ACC112 (cell line): ENCODE measurements around the gene ATP6V1B1.

ENCODE experiments used
- H2AFZ ChIP-seq: fragments of 200-600 bp; sonication (generic); one replicate; pipeline ENCODE4 v1.6.0; 2017; ENCODE audit warnings: antibody characterized with exemption, low read length; ENCODE audit not compliant: unreplicated experiment
- H3K27ac ChIP-seq: fragments of 200-600 bp; sonication (generic); 2 replicates; pipeline ENCODE4 v1.5.1; 2014; ENCODE audit warnings: low read depth, mild to moderate bottlenecking, antibody characterized with exemption, low read length, moderate library complexity
- H3K27me3 ChIP-seq: fragments of 200-600 bp; sonication (generic); 2 replicates; pipeline ENCODE4 v1.6.1; 2014; ENCODE audit warnings: mild to moderate bottlenecking, antibody characterized with exemption, low read length, moderate library complexity, mixed read lengths; ENCODE audit not compliant: insufficient read depth
- H3K36me3 ChIP-seq: fragments of 200-600 bp; sonication (generic); 2 replicates; pipeline ENCODE4 v1.6.1; 2016; ENCODE audit warnings: mild to moderate bottlenecking, antibody characterized with exemption, low read length, moderate library complexity, mixed read lengths; ENCODE audit not compliant: insufficient read depth
- H3K4me1 ChIP-seq: fragments of 200-600 bp; sonication (generic); one replicate; pipeline ENCODE4 v1.6.1; 2016; ENCODE audit warnings: low read length, mixed read lengths; ENCODE audit not compliant: insufficient read depth, unreplicated experiment, control insufficient read depth
- H3K4me3 ChIP-seq: fragments of 200-600 bp; sonication (generic); 2 replicates; pipeline ENCODE4 v1.5.1; 2014; ENCODE audit warnings: mild to moderate bottlenecking, low read depth, low read length
- H3K79me2 ChIP-seq: fragments of 200-600 bp; sonication (generic); one replicate; pipeline ENCODE4 v1.6.0; 2016; ENCODE audit warnings: low read length; ENCODE audit not compliant: control insufficient read depth, unreplicated experiment, insufficient read depth

Gene ATP6V1B1

DNA sequence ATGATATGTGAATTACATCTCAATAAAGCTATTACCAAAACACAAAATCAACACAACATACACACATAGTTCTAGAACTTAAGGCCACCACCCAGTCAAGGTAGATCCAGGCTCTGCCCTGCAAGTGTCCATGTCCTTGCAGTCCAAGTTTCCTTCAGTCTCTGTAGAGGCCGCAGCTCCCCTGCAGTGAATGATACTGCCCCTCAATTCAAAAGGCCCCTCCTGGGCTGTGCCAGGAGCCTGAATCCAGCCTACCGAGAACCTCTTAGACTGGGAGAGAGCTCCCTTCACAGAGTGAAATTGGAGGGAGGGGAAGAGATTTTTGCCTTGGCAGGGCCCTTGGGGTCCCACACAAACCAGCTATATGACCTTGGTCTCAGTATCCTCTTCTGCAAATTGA, 42.5 kb upstream of the ATP6V1B1 start:
- Histone ChIP-seq H3K79me2 (no peaks in the 10 kb centered on the region), H3K27ac (no peak overlapping the region), H2AFZ (no peak overlapping the region), H3K36me3 (no peaks in the 10 kb centered on the region), H3K4me1 (no peaks in the 10 kb centered on the region), H3K4me3 (no peak overlapping the region), H3K27me3 (peaks cover 98% of the 10 kb centered on the region)

DNA sequence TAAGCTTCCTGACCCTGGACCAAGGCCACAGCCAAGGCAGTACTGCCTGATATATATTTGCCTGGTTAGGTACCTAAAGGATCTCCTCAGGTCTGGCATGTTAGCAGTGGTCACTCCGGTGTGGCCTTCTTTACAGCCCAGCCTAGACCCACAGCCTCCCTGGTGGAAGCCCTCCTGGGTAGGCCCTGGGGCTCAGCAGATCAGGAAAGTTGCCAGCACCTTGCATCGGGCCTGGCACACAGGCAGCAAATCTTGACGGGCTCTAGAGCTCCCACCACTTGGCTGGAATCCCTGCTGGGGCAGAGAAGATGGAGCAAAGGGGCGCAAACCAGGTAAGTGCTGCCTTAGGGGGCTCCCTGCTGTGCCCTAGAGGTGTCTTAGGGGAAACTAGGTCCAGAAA, 40.9 kb upstream of the ATP6V1B1 start:
- Histone ChIP-seq H3K27me3 (peaks cover 98% of the 10 kb centered on the region), H3K27ac (no peak overlapping the region), H3K4me3 (no peak overlapping the region), H3K79me2 (no peaks in the 10 kb centered on the region), H3K36me3 (no peaks in the 10 kb centered on the region), H3K4me1 (no peaks in the 10 kb centered on the region), H2AFZ (no peak overlapping the region)

DNA sequence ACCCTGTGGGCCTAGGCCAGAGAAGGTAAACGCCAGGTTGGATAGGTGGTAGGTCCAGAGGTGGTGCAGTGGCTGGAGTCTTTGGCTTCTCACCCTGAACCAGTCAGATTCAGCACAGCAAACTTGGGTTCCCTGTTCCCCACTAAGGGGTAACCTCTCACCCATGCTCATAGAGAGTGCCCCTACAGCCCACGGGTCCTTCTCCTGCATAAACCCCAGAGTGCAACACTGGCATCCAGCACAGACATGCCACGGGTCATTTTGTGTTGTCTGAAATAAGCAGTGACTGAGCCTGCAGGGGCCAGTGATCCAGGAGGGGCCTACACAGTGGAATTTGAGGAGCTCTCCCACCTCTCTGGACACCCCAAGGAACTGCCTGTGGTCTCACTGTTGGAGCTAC, 40.5 kb upstream of the ATP6V1B1 start:
- Histone ChIP-seq H3K79me2 (no peaks in the 10 kb centered on the region), H3K27ac (no peak overlapping the region), H3K36me3 (no peaks in the 10 kb centered on the region), H2AFZ (no peak overlapping the region), H3K27me3 (peaks cover 96% of the 10 kb centered on the region), H3K4me3 (no peak overlapping the region), H3K4me1 (no peaks in the 10 kb centered on the region)

DNA sequence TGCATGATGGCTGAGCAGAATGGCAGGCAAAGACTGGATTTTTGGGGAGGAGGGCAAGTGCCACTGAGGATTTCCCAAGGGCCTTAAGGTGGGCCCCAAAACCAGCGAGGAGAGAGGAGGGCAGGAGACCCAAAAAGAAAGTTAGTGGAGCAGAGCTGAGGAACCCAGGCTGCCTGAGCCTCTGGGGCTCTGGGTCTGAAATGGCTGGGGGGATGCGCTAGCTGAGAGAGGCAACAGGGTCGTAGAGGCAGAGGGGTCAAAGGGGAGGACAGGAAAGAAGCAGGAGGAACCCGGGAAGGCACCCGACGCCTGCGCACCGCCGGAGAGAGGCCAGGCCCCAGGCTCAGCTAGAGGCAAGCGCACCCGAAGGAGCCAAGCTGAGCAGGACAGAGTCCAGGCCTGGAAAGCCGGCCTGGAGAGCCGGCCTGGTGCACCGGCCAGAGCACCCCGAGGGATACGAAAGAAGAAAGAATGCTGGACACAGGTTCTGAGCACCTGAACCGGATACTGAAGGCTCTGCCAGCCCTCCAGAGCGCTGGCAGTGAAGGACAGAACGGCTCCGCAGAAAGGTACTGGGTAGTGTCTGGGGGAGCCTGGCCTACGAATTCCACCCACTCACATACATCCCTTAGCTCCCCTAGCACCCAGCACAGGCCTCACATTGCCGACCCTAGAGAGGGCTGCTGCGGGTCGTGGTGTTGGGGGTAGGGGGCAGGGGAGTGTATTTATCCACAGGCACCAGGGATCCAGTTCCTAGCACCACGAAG, 39.5 kb upstream of the ATP6V1B1 start:
- no peaks in the 10 kb centered on the region for H3K36me3 ChIP-seq
- no peak overlapping the region for H2AFZ ChIP-seq
- no peak overlapping the region for H3K27ac ChIP-seq
- H3K79me2 ChIP-seq, result no peaks in the 10 kb centered on the region
- H3K27me3 ChIP-seq, result peaks cover 87% of the 10 kb centered on the region
- H3K4me3 ChIP-seq, result no peak overlapping the region
- no peaks in the 10 kb centered on the region for H3K4me1 ChIP-seq

DNA sequence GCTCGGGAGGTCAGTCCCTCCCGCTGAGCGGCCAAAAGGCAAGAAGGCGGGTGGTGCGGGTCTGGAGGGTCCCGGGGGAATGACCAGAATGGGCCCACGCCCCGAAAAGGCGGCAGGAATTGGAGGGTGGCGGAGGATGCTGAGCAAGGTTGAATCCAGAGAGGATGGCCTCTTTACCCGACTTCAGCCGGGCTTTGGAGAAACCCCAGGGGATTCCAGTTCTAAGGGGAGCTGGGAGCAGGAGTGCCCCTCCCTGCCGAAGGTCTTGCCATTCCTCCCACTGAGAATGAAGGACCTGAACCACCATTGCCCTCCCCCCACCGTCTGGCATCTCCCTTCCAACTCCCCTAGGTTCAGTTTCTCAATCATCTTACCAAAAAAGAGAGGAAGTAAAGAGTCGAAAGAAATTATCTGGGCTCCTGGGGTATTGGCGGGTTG, 38.9 kb upstream of the ATP6V1B1 start:
- no peak overlapping the region for H2AFZ ChIP-seq
- no peak overlapping the region for H3K4me3 ChIP-seq
- H3K79me2 ChIP-seq, result no peaks in the 10 kb centered on the region
- H3K36me3 ChIP-seq, result no peaks in the 10 kb centered on the region
- H3K27me3 ChIP-seq, result peaks cover 81% of the 10 kb centered on the region
- no peak overlapping the region for H3K27ac ChIP-seq
- H3K4me1 ChIP-seq, result peaks cover under 1% of the 10 kb centered on the region

DNA sequence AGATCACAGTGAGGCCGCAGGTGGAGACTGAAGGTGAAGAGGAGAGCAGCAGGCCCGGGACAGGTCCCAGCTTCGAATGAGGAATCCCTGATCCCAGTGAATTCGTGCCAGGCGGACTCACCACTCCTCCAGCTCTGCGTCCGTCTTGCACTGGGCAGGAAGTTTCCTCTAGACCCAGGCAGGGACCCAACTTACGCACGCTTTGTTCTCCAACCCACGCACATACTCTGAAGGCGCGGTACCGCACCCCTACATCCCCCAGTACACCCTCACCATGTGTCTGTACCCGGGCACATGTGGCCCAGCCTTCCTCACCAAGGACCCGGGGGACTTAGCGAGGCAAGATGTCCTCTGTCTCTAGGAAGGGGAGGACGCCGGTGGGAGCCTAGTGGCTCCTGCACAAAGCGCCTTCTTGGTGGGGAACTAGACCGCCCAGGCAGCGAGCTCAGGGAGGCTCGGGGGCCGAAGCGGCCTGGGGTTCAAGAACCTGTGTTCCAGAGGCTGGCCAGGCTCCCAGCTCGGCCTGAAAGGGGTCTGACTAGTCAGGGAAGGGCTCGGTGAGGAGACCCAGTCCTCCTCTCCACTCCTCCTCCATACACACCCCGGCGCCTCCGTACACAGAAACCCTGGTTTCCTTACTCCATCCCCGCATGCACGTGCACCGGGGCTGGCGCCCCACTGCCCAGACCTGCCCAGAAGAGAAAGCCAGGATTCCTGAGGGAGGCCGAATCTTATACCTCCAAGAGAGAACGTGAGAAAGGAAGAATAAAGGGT, 38.3 kb upstream of the ATP6V1B1 start:
- peaks cover 75% of the 10 kb centered on the region for H3K27me3 ChIP-seq

DNA sequence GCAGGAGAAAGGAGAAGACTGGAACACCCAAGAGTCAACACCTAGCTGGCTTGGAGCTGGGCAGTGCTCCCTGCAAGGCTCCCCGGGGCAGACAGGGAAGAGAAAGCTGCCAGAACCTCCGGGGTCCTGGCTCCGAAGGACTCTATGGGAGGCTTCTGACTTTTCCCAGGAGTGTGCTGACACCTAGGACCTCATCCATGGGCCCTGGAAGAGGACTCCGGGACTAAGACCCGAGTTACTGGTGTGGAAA, 37.8 kb upstream of the ATP6V1B1 start:
- H3K79me2 ChIP-seq, result peaks cover 9% of the 10 kb centered on the region
- no peak overlapping the region for H3K4me3 ChIP-seq
- no peaks in the 10 kb centered on the region for H3K36me3 ChIP-seq
- peaks cover 69% of the 10 kb centered on the region for H3K27me3 ChIP-seq
- peaks cover 9% of the 10 kb centered on the region for H3K4me1 ChIP-seq
- H2AFZ ChIP-seq, result no peak overlapping the region
- no peak overlapping the region for H3K27ac ChIP-seq

More for the DNA sequence above, 38.3 kb upstream of the ATP6V1B1 start:
- Histone ChIP-seq H3K4me3 (no peak overlapping the region), H3K79me2 (peaks cover 6% of the 10 kb centered on the region), H2AFZ (no peak overlapping the region), H3K4me1 (peaks cover 6% of the 10 kb centered on the region), H3K36me3 (no peaks in the 10 kb centered on the region), H3K27ac (no peak overlapping the region)

DNA sequence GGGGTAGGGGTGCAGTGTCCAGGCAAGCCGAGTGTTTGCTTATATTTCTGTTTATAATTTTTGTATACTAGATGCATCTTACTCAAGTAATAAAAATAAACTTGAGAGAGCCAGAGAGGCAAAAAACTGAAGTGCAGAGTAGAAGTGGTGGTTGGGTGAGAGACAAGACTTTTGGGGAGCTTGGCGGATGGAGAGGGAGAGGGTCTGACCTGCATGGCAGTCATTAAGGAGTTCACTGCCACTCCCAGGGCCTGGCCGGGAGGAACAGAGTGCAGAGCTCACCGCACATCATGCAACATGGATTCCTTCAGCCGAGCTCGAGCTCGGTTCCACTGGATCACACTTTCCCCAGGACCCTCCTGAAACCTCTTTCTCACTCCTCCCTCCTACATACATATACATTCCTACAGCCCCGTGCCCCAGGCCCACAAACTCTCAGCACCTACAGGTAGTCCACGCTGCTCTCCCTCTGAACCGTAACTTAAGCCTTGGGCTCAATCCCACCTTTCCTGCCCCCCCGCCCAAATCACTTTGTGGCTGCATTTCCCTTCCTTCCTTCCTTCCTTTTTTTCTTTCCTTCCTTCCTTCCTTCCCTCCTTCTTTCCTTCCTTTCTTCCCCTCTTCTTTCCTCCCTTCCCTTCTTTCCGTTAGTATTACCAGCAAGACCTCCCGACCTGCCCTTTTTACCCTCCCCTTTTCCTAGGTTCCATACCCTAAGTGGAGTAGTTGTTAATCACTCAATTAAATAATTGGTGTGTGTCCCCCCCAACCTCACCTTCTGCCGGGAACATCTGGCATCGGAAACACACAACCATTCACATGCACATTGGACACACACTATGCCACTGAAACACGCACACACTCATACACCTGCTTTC, 37.1 kb upstream of the ATP6V1B1 start:
- H3K4me3 ChIP-seq, result no peak overlapping the region
- H3K27ac ChIP-seq, result no peak overlapping the region
- no peak overlapping the region for H2AFZ ChIP-seq
- no peaks in the 10 kb centered on the region for H3K36me3 ChIP-seq
- peaks cover 62% of the 10 kb centered on the region for H3K27me3 ChIP-seq
- peaks cover 9% of the 10 kb centered on the region for H3K4me1 ChIP-seq
- H3K79me2 ChIP-seq, result peaks cover 9% of the 10 kb centered on the region

DNA sequence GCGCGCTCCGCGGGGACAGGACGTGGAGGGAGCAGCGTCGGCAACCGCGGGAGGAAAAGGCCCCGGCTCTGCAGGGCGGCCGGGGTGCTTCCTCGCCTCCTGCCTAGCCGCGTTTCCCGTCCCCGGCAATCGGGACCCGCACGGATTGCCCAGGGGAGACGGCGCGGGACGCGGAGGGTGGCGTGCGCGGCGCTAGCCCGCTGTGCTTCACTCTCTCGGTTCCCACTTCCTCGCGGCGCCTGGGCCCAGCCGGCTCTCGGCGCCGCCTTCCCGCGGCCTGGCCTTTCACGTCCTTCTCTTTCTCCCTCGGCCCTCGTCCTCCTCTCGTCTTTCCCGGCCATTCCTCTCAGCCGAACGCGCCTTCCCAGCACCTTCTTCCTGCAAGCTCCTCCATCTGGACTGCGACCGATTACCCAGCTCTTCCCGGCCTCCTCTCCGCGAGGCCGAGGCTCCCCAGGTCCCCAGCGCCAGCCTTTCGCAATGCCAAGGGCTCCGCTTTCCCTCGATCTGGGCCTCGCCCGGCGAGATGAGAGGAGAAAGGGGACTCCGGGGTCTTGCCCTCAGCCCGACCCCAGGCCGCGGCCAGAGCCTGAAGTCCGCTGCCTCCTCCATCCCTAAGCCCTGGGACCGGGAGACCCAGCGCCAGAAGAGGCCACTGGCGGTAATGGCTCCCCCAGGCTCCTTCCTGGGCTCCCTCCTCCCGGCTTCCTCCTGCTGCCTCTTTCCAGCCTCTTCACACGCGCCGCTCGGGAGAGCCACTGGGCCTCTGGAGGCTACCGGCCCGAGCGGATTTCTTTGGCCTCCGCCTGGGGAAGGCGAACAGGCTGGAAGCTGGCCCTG, 34.3 kb upstream of the ATP6V1B1 start:
- Histone ChIP-seq H3K36me3 (no peaks in the 10 kb centered on the region), H3K27ac (peak overlapping the region; percentile 41; the same call in 1 of the 2 replicates), H2AFZ (peak overlapping the region; percentile 68), H3K4me3 (peak overlapping the region; percentile 85), H3K4me1 (peaks cover 9% of the 10 kb centered on the region), H3K79me2 (peaks cover 16% of the 10 kb centered on the region), H3K27me3 (peaks cover 36% of the 10 kb centered on the region)

DNA sequence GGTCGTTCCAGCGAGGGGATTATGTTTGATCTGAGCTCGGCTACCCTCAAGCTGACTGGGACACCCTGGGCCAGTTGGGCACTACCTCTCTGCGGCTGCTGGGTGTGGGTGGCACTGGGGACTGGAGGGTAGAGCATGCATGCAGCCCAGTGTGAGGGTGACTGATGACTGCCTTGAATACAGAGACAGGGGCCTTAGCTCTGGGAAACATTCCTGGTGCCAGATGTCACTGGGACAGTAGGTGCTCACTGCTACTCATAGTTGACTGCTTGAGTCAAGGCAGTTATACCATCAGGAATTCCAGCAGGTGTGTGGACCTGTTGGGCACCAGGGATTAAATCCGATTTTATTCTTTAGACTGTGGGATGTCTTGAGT, 33.6 kb upstream of the ATP6V1B1 start:
- no peaks in the 10 kb centered on the region for H3K36me3 ChIP-seq
- peaks cover 16% of the 10 kb centered on the region for H3K79me2 ChIP-seq
- H3K27ac ChIP-seq, result peak overlapping the region; percentile 41; the same call in 1 of the 2 replicates
- peaks cover 30% of the 10 kb centered on the region for H3K27me3 ChIP-seq
- peak overlapping the region; percentile 68 for H2AFZ ChIP-seq
- H3K4me1 ChIP-seq, result peaks cover 9% of the 10 kb centered on the region
- H3K4me3 ChIP-seq, result peak overlapping the region; percentile 85
